Omental fat pad (tissue), 4 donors: Measurements from ENCODE around the gene CYP19A1. TPM values are rescaled to one million over a fixed set of nuclear protein-coding genes. Genes with fewer than 3 reads are reported as not detected.

Experiments used
- ATAC-seq: fragments of 150-250 bp; one replicate; pipeline ENCODE4 v1.9.1; 2016; ENCODE audit warnings: mild to moderate bottlenecking, moderate library complexity; ENCODE audit not compliant: low FRiP score
- DNase-seq: peaks from one replicate; pipeline ENCODE4 v3.0.0-alpha.2; 2019; ENCODE audit warnings: low spot score
- total RNA-seq, 4 donors: library from RNA; depleted of rRNA; stranded (reverse); fragments of >200 nt; gene quantifications; one replicate each; pipeline ENCODE4 v1.1.0, GENCODE V29; 2016
- TF ChIP-seq, protein P1 (sequence below), 3 donors: fragments of 450-650 bp; IDR thresholded peaks; one replicate each; pipeline ENCODE4 v1.5.1; 2016 to 2017; ENCODE audit warnings: antibody characterized with exemption in 3 of 3, mild to moderate bottlenecking in 3 of 3, moderate library complexity in 2 of 3

The CYP19A1 gene
- total RNA-seq, 4 donors from 2014 or later = 1.5 to 16.2 (median 6.8) TPM; not detected in 1

DNA sequence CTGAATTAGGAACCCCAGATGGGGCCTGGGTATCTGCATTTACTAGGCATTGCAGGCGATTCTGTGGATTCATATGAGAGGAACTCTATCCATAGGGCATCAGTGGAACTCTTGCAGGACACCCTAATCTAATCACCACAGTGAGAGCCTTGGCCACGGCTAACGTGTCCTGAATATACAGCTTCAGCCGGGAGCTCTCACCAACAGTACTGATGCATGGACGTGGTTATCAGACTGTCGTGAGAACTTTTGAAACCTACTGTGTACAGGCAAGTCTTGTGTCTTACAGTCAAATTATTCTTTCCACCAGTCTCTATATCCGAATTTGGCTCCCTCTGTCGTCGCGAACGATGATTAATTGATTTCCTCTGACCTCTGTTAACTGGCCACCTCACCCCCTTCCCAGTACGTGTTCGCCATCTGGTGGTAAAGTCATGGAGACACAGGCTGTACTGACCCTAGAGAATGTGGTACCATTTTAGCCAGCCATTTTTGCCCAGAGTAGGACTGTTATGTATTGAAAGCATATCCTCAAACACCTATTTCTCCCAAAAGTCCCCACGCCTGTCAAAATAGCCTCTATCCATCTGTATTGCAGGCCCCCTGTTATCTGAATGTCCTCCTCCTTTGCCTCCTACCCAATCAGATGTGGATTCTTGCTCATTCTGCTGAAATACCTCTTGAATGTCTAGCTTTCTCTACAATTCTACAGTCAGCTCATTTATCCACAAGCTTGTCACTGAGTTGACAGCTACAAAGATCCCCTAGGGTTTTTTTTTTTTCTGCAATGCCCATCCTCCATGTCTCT lies 42.8 kb upstream of the CYP19A1 start:
- TF ChIP-seq, protein P1, sequence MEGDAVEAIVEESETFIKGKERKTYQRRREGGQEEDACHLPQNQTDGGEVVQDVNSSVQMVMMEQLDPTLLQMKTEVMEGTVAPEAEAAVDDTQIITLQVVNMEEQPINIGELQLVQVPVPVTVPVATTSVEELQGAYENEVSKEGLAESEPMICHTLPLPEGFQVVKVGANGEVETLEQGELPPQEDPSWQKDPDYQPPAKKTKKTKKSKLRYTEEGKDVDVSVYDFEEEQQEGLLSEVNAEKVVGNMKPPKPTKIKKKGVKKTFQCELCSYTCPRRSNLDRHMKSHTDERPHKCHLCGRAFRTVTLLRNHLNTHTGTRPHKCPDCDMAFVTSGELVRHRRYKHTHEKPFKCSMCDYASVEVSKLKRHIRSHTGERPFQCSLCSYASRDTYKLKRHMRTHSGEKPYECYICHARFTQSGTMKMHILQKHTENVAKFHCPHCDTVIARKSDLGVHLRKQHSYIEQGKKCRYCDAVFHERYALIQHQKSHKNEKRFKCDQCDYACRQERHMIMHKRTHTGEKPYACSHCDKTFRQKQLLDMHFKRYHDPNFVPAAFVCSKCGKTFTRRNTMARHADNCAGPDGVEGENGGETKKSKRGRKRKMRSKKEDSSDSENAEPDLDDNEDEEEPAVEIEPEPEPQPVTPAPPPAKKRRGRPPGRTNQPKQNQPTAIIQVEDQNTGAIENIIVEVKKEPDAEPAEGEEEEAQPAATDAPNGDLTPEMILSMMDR (IDR thresholded peaks at IDR 0.05) = peak in 2 of 3 donors; percentile 52 to 84

DNA sequence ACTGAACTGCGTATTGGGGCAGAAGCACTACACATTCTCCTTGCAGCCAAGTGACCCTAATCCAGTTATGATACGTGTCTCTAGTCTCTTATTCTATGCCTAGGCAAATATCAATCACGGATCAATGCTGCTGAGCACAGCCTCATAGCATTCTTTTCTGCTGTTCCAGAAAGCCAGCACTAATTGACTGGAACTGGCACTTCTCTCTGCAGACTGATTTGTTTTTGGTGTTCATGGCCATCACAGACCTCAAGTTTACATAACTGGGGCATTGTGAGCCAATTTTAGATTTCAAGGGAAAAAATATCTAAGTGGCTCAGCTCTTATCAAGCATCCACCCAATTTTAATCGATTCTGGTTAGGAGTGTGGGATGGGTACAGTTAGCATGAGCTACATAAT lies 41.0 kb upstream of the CYP19A1 start:
- TF ChIP-seq, protein P1 (IDR thresholded peaks at IDR 0.05) = no peak
- DNase-seq (no peak), ATAC-seq (no peak)

More for the DNA sequence above, 42.8 kb upstream of the CYP19A1 start:
- DNase-seq = no peak
- peak; percentile 70 for ATAC-seq

DNA sequence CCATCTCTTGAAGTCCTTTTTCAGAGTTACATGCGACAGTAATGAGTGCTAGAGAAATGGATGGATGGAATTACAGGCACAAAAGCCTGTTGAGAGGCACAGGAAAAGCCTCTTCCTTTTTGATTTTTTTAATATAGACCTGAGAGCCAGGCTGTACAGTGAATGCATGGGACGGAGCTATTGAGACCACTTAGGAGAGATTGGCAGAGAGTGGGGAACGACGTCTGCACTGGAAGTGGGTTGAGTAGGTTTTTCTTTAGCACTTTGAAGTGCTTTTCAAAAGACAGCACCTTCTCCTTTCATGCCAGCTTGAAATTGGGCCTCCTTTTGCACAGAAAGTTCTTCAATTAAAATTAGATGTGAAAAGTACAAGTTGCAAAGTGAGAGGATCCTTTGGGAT lies 40.0 kb upstream of the CYP19A1 start:
- DNase-seq (no peak), ATAC-seq (no peak)
- TF ChIP-seq, protein P1 (IDR thresholded peaks at IDR 0.05) = no peak

DNA sequence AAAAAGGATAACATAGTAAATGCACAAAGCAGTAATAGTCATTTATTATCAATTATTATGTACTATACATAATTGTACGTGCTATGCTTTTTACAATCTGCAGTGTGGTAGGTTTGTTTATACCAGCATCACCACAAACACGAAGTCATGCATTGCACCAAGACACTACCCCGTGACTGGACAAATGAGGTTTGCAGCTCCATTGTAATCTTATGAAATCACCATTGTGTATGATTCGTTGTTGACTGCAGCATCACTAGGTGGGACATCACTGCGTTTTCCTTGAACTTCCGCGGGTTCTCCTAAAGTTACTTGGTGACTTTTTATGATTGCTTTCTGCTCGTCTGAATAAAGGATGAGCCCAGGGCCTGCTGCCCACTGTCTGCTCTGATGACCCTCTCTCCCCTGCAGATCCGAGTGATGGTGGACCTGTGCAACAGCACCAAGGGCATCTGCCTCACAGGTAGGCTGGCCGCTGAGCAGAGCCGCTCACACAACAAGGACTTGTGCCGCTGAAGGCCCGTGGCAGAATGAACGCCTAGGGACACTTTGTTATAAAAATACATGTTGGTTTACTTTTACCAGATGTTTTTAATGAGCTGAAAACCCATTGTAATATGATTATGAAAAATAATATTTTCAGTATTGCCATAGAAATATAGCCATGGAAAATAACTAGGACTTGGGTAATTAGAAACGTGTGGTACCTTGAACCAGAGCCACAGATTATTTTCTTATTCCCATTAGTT lies 38.8 kb upstream of the CYP19A1 start:
- no peak for ATAC-seq

DNA sequence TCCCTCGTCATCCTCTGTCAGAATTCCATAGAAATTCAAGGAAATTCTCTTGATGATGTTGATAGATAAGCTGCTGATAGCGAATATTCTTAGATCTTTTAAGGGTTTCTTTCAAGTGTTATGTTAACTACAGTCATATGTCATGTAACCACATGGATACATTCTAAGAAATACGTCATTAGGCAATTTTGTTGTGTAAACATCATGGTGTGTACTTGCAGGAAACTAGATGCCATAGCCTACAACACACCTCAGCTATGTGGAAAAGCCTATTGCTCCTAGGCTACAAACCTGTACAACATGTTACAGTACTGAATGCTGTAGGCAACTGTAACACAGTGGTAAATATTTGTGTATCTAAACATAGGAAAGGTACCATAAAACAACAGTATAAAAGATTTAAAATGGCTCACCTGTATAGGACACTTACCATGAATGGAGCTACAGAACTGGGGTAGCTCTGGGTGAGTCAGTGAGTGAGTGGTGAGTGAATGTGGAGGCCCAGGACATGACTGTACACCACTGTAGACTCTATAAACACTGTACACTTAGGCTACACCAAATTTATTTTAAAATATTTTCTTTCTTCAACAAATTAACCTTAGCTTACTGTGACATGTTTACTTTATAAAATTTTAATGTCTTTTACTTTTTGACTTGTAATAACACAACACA lies 37.7 kb upstream of the CYP19A1 start:
- no peak for ATAC-seq
- TF ChIP-seq, protein P1 (IDR thresholded peaks at IDR 0.05) = no peak
- no peak for DNase-seq

More for the DNA sequence above, 38.8 kb upstream of the CYP19A1 start:
- no peak for DNase-seq
- TF ChIP-seq, protein P1 (IDR thresholded peaks at IDR 0.05) = no peak

DNA sequence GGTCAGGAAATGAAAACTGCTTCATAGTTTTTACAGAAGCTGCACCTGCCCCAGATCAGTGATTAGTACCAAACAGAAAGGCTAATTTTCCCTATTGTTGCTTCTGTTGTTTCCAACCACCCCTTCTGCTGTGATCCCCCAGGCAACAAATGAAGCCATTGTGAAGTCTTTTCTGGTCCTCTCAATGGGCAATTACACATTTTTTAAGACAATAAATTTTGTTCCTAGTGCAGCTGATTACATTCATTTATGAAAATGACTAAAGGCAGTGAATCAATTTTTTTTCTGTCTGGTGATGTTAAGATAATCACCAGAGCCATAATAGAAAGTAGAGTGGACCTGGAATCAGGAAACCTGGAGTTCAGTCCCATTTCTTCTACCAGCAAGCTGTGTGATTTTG lies 35.7 kb upstream of the CYP19A1 start:
- ATAC-seq (no peak), DNase-seq (no peak)
- TF ChIP-seq, protein P1 (IDR thresholded peaks at IDR 0.05) = no peak
